GM18511 (cell line): ENCODE results near the gene MT2A.

ENCODE experiments used
- ATAC-seq: cut with Tn5 transposase; IDR thresholded peaks from one replicate; pipeline ENCODE4 v1.9.1; 2021; ENCODE audit warnings: mild to moderate bottlenecking, moderate library complexity; ENCODE audit not compliant: unreplicated experiment

The MT2A gene

GRCh38 chr16:56636616-56637413, 28.4 kb downstream of the MT2A start:
- ATAC-seq: no peak

GRCh38 chr16:56637814-56638750, 29.7 kb downstream of the MT2A start, which contains the start of gene MT1A:
Gene MT1A, plus strand, starts transcription at chr16:56638666. Its CDS starts 73 bp downstream, at chr16:56638739.
- no peak for ATAC-seq

- ATAC-seq: no peak
Observed at GRCh38 chr16:56639045-56639444, 30.7 kb downstream of the MT2A start.

- no peak for ATAC-seq
Observed at GRCh38 chr16:56640076-56640475, 31.7 kb downstream of the MT2A start.

- ATAC-seq: no peak
Observed at GRCh38 chr16:56641166-56641565, 32.8 kb downstream of the MT2A start.

GRCh38 chr16:56643080-56643778, 34.8 kb downstream of the MT2A start:
- ATAC-seq: peak; percentile 89

GRCh38 chr16:56643833-56644232, 35.4 kb downstream of the MT2A start:
- ATAC-seq: no peak

- ATAC-seq: no peak
Observed at GRCh38 chr16:56645311-56645710, 36.9 kb downstream of the MT2A start.

GRCh38 chr16:56645838-56646237, 37.5 kb downstream of the MT2A start:
- no peak for ATAC-seq

- no peak for ATAC-seq
Observed at GRCh38 chr16:56647641-56648431, 39.5 kb downstream of the MT2A start.

GRCh38 chr16:56649271-56649670, 40.9 kb downstream of the MT2A start:
- no peak for ATAC-seq

- ATAC-seq: no peak
Observed at GRCh38 chr16:56649820-56650219, 41.4 kb downstream of the MT2A start.

GRCh38 chr16:56651586-56651985, 43.2 kb downstream of the MT2A start, which contains the start of gene MT1B:
Gene MT1B, plus strand, starts transcription at chr16:56651886. Its CDS starts 68 bp downstream, at chr16:56651954.
- no peak for ATAC-seq

GRCh38 chr16:56652600-56652999, 44.2 kb downstream of the MT2A start:
- ATAC-seq: no peak

GRCh38 chr16:56653218-56653617, 44.8 kb downstream of the MT2A start:
- ATAC-seq: no peak

GRCh38 chr16:56657555-56658326, 49.4 kb downstream of the MT2A start, which contains the start of gene MT1F:
Gene MT1F, plus strand, starts transcription at chr16:56657959. Its CDS starts 100 bp downstream, at chr16:56658059.
- peak; percentile 49 for ATAC-seq

- no peak for ATAC-seq
Observed at GRCh38 chr16:56658327-56658875, 50.0 kb downstream of the MT2A start.
